Measurements from ENCODE around the gene CNTNAP2. TPM values are rescaled to one million over a fixed set of nuclear protein-coding genes. Genes with fewer than 3 reads are reported as not detected.

The CNTNAP2 gene
- total RNA-seq, 2 donors from 2014 or later = 171 to 228 TPM

- no peaks in the 10 kb centered on the region for H3K4me1 Mint-ChIP-seq
Measured at GRCh38 chr7:147513451-147513850, 1396.8 kb downstream of the CNTNAP2 start.

GRCh38 chr7:147516391-147516790 lies 1399.8 kb downstream of the CNTNAP2 start:
- no peaks in the 10 kb centered on the region for H3K9me3 ChIP-seq (ENCODE audit: control insufficient read depth, low read length)
- H3K9ac ChIP-seq (ENCODE audit: extremely low read depth, low read length, poor library complexity, severe bottlenecking) = no peak overlapping the region
- WGBS, 2 experiments (ENCODE audit: insufficient coverage in 1 of 2, insufficient read length in 1 of 2) = 96% methylated on average over 2 of the region's 2 CpGs; no CpG with 5 or more reads in 1 of the 2 experiments
- H3K36me3 ChIP-seq (ENCODE audit: control insufficient read depth, insufficient read depth, low read length) = no peaks in the 10 kb centered on the region
- H3K27me3 ChIP-seq (ENCODE audit: control insufficient read depth, insufficient read depth, low read length, poor library complexity, severe bottlenecking) = no peaks in the 10 kb centered on the region
- Mint-ChIP-seq H3K36me3 (ENCODE audit: low read depth) (no peaks in the 10 kb centered on the region), H3K4me3 (no peak overlapping the region), H3K9me3 (no peaks in the 10 kb centered on the region), H3K4me1 (no peaks in the 10 kb centered on the region), H3K27ac (no peak overlapping the region), H3K27me3 (ENCODE audit: insufficient read depth) (no peaks in the 10 kb centered on the region)
- no peak overlapping the region for H3K4me3 ChIP-seq (ENCODE audit: low read length)
- H3K27ac ChIP-seq (ENCODE audit: low read depth, low read length) = no peak overlapping the region
- no peaks in the 10 kb centered on the region for H3K4me1 ChIP-seq (ENCODE audit: control insufficient read depth, insufficient read depth, low read length)
- DNase-seq = no peak
- no peak for TF ChIP-seq CTCF (conservative IDR thresholded peaks at IDR 0.05)

More at GRCh38 chr7:147513451-147513850, 1396.8 kb downstream of the CNTNAP2 start:
- Histone ChIP-seq H3K27ac (ENCODE audit: low read depth, low read length) (no peak overlapping the region), H3K9me3 (ENCODE audit: control insufficient read depth, low read length) (no peaks in the 10 kb centered on the region), H3K27me3 (ENCODE audit: control insufficient read depth, insufficient read depth, low read length, poor library complexity, severe bottlenecking) (no peaks in the 10 kb centered on the region), H3K9ac (ENCODE audit: extremely low read depth, low read length, poor library complexity, severe bottlenecking) (no peak overlapping the region), H3K36me3 (ENCODE audit: control insufficient read depth, insufficient read depth, low read length) (no peaks in the 10 kb centered on the region), H3K4me3 (ENCODE audit: low read length) (no peak overlapping the region), H3K4me1 (ENCODE audit: control insufficient read depth, insufficient read depth, low read length) (no peaks in the 10 kb centered on the region)
- no peak overlapping the region for H3K4me3 Mint-ChIP-seq
- H3K9me3 Mint-ChIP-seq = no peaks in the 10 kb centered on the region
- DNase-seq = no peak
- TF ChIP-seq CTCF (conservative IDR thresholded peaks at IDR 0.05) = no peak
- no peaks in the 10 kb centered on the region for H3K36me3 Mint-ChIP-seq (ENCODE audit: low read depth)
- H3K27ac Mint-ChIP-seq = no peak overlapping the region
- no peaks in the 10 kb centered on the region for H3K27me3 Mint-ChIP-seq (ENCODE audit: insufficient read depth)
- 70 to 100% methylated on average over 1 to 4 of the region's 4 CpGs for WGBS, 2 experiments (ENCODE audit: insufficient coverage in 1 of 2, insufficient read length in 1 of 2)

- Histone ChIP-seq H3K4me3 (ENCODE audit: low read length) (no peak overlapping the region), H3K9me3 (ENCODE audit: control insufficient read depth, low read length) (no peaks in the 10 kb centered on the region), H3K27ac (ENCODE audit: low read depth, low read length) (no peak overlapping the region), H3K36me3 (ENCODE audit: control insufficient read depth, insufficient read depth, low read length) (no peaks in the 10 kb centered on the region), H3K9ac (ENCODE audit: extremely low read depth, low read length, poor library complexity, severe bottlenecking) (no peak overlapping the region), H3K4me1 (ENCODE audit: control insufficient read depth, insufficient read depth, low read length) (no peaks in the 10 kb centered on the region), H3K27me3 (ENCODE audit: control insufficient read depth, insufficient read depth, low read length, poor library complexity, severe bottlenecking) (no peaks in the 10 kb centered on the region)
- H3K4me1 Mint-ChIP-seq = no peaks in the 10 kb centered on the region
- TF ChIP-seq CTCF (conservative IDR thresholded peaks at IDR 0.05) = no peak
- no peak for DNase-seq
- H3K9me3 Mint-ChIP-seq = no peaks in the 10 kb centered on the region
- H3K27ac Mint-ChIP-seq = no peak overlapping the region
- WGBS, 2 experiments (ENCODE audit: insufficient coverage in 1 of 2, insufficient read length in 1 of 2) = 76 to 86% methylated on average over 6 of the region's 6 CpGs
- no peaks in the 10 kb centered on the region for H3K27me3 Mint-ChIP-seq (ENCODE audit: insufficient read depth)
- no peaks in the 10 kb centered on the region for H3K36me3 Mint-ChIP-seq (ENCODE audit: low read depth)
- no peak overlapping the region for H3K4me3 Mint-ChIP-seq
Measured at GRCh38 chr7:147519062-147519461, 1402.5 kb downstream of the CNTNAP2 start.
